H9 (cell line): ENCODE data around the gene NKIRAS1. TPM values are rescaled to one million over a fixed set of nuclear protein-coding genes. Genes with fewer than 3 reads are reported as not detected.

Experiments
- DNase-seq: peaks from one replicate; pipeline ENCODE4 v3.0.0-alpha.2; 2017
- H2AFZ ChIP-seq: one replicate; pipeline ENCODE4 v1.6.1; 2013; ENCODE audit warnings: mild to moderate bottlenecking, low read length, control low read depth, moderate library complexity
- H2AK5ac ChIP-seq: 2 replicates; pipeline ENCODE4 v1.6.1; 2013; ENCODE audit warnings: low read length, control low read depth, mixed read lengths; ENCODE audit not compliant: insufficient read length
- H2BK120ac ChIP-seq: one replicate; pipeline ENCODE4 v1.6.1; 2013; ENCODE audit warnings: low read depth, mild to moderate bottlenecking, low read length, control low read depth, inconsistent platforms; ENCODE audit not compliant: poor library complexity, severe bottlenecking
- H2BK12ac ChIP-seq: 2 replicates; pipeline ENCODE4 v1.6.1; 2013; ENCODE audit warnings: low read length, control low read depth, mixed read lengths, low read depth; ENCODE audit not compliant: insufficient read length
- H2BK15ac ChIP-seq: 2 replicates; pipeline ENCODE4 v1.6.1; 2013; ENCODE audit warnings: low read depth, low read length, control low read depth
- H2BK20ac ChIP-seq: one replicate; pipeline ENCODE4 v1.6.1; 2013; ENCODE audit warnings: low read depth, mild to moderate bottlenecking, low read length, control low read depth, inconsistent platforms; ENCODE audit not compliant: poor library complexity, severe bottlenecking
- H2BK5ac ChIP-seq: 2 replicates; pipeline ENCODE4 v1.6.1; 2013; ENCODE audit warnings: low read length, control low read depth, mixed read lengths; ENCODE audit not compliant: insufficient read length
- H3K14ac ChIP-seq: 2 replicates; pipeline ENCODE4 v1.6.1; 2013; ENCODE audit warnings: low read length, control low read depth; ENCODE audit not compliant: insufficient read depth
- H3K18ac ChIP-seq: 2 replicates; pipeline ENCODE4 v1.6.1; 2013; ENCODE audit warnings: low read depth, mild to moderate bottlenecking, mixed read lengths, low read length, control low read depth; ENCODE audit not compliant: insufficient read length
- H3K23ac ChIP-seq: 2 replicates; pipeline ENCODE4 v1.6.1; 2013; ENCODE audit warnings: low read length, control low read depth, mixed read lengths, low read depth; ENCODE audit not compliant: insufficient read length
- H3K23me2 ChIP-seq: 2 replicates; pipeline ENCODE4 v1.6.1; 2013; ENCODE audit warnings: low read depth, mild to moderate bottlenecking, mixed read lengths, low read length, control low read depth; ENCODE audit not compliant: insufficient read length, poor library complexity, severe bottlenecking
- H3K27ac ChIP-seq: 2 replicates; pipeline ENCODE4 v1.5.1; 2013; ENCODE audit warnings: low read length, control low read depth, mixed read lengths, low read depth; ENCODE audit not compliant: insufficient read length
- H3K27me3 ChIP-seq: 2 replicates; pipeline ENCODE4 v1.6.1; 2013; ENCODE audit warnings: low read length, control low read depth, inconsistent platforms; ENCODE audit not compliant: insufficient read depth
- H3K4ac ChIP-seq: 2 replicates; pipeline ENCODE4 v1.6.1; 2013; ENCODE audit warnings: low read depth, mild to moderate bottlenecking, control low read depth, inconsistent platforms, low read length, moderate library complexity
- H3K4me1 ChIP-seq: 2 replicates; pipeline ENCODE4 v1.6.1; 2013; ENCODE audit warnings: low read length, control low read depth, inconsistent platforms; ENCODE audit not compliant: insufficient read depth
- H3K4me2 ChIP-seq: 2 replicates; pipeline ENCODE4 v1.6.1; 2013; ENCODE audit warnings: low read length, control low read depth, mixed read lengths; ENCODE audit not compliant: insufficient read length, insufficient read depth
- H3K56ac ChIP-seq: 2 replicates; pipeline ENCODE4 v1.6.1; 2013; ENCODE audit warnings: low read depth, mild to moderate bottlenecking, mixed read lengths, low read length, control low read depth; ENCODE audit not compliant: insufficient read length
- H3K79me1 ChIP-seq: 2 replicates; pipeline ENCODE4 v1.6.1; 2013; ENCODE audit warnings: low read depth, mild to moderate bottlenecking, moderate library complexity, low read length, control low read depth, inconsistent platforms; ENCODE audit not compliant: insufficient read depth, poor library complexity, severe bottlenecking
- H3K79me2 ChIP-seq: 2 replicates; pipeline ENCODE4 v1.6.1; 2013; ENCODE audit warnings: low read length, control low read depth, inconsistent platforms; ENCODE audit not compliant: insufficient read depth
- H3K9ac ChIP-seq: 2 replicates; pipeline ENCODE4 v1.6.1; 2013; ENCODE audit warnings: low read length, control low read depth, mixed read lengths; ENCODE audit not compliant: insufficient read length; ENCODE audit errors: extremely low read depth
- H3K9me3 ChIP-seq: one replicate; pipeline ENCODE4 v1.6.1; 2013; ENCODE audit warnings: low read depth, low read length, inconsistent platforms; ENCODE audit not compliant: control insufficient read depth
- H3T11ph ChIP-seq: one replicate; pipeline ENCODE4 v1.6.1; 2013; ENCODE audit warnings: mild to moderate bottlenecking, low read length, control low read depth, inconsistent platforms
- H4K20me1 ChIP-seq: one replicate; pipeline ENCODE4 v1.6.1; 2013; ENCODE audit not compliant: control insufficient read depth, insufficient read length, insufficient read depth
- H4K5ac ChIP-seq: 2 replicates; pipeline ENCODE4 v1.6.1; 2013; ENCODE audit warnings: low read depth, mild to moderate bottlenecking, mixed read lengths, low read length, control low read depth; ENCODE audit not compliant: insufficient read length
- H4K8ac ChIP-seq: replicated peaks from 2 replicates; pipeline ENCODE4 v1.6.1; 2013; ENCODE audit warnings: low read length, control low read depth, mixed read lengths, low read depth; ENCODE audit not compliant: insufficient read length
- H4K91ac ChIP-seq: 2 replicates; pipeline ENCODE4 v1.6.1; 2013; ENCODE audit warnings: low read depth, mild to moderate bottlenecking, moderate library complexity, mixed read lengths, low read length, control low read depth; ENCODE audit not compliant: insufficient read length
- H3K27ac Mint-ChIP-seq, 3 experiments: 2 replicates in 2 of 3; 3 replicates in 1 of 3; pipeline ENCODE4 v1.8.0; 2020 to 2021; ENCODE audit warnings: mixed read lengths in 3 of 3, mild to moderate bottlenecking in 1 of 3, moderate library complexity in 1 of 3
- H3K27me3 Mint-ChIP-seq: 2 replicates; pipeline ENCODE4 v1.8.0; 2021; ENCODE audit warnings: low read depth, mild to moderate bottlenecking, moderate library complexity, mixed read lengths
- H3K36me3 Mint-ChIP-seq, 3 experiments: 2 replicates in 2 of 3; 3 replicates in 1 of 3; pipeline ENCODE4 v1.8.0; 2020 to 2021; ENCODE audit warnings: low read depth in 3 of 3, mixed read lengths in 3 of 3; ENCODE audit not compliant: insufficient read depth in 1 of 3
- H3K4me1 Mint-ChIP-seq, 2 experiments: 2 replicates each; pipeline ENCODE4 v1.8.0; 2020; ENCODE audit warnings: mixed read lengths in 2 of 2
- H3K4me3 Mint-ChIP-seq, 2 experiments: 2 replicates in 1 of 2; 3 replicates in 1 of 2; pipeline ENCODE4 v1.8.0; 2020 to 2021; ENCODE audit warnings: mild to moderate bottlenecking in 2 of 2, mixed read lengths in 2 of 2, moderate library complexity in 1 of 2
- H3K9me3 Mint-ChIP-seq, 2 experiments: 2 replicates in 1 of 2; 3 replicates in 1 of 2; pipeline ENCODE4 v1.8.0; 2020; ENCODE audit warnings: mild to moderate bottlenecking in 2 of 2, mixed read lengths in 2 of 2, moderate library complexity in 1 of 2
- CTCF ChIP-seq: fragments of 200-600 bp; sonication (generic); conservative IDR thresholded peaks from 3 replicates; pipeline ENCODE4 v1.8.0; 2021; ENCODE audit warnings: antibody characterized with exemption, mild to moderate bottlenecking
- WGBS: extraction: QIAGEN DNeasy Blood & Tissue Kit; methylation state at CpG from one replicate; pipeline ENCODE4 v1.1.7; 2013; ENCODE audit warnings: missing lambda C conversion rate, low lambda C conversion rate, mixed read lengths; ENCODE audit not compliant: insufficient read length; ENCODE audit errors: extremely low coverage; 5-methylcytosine and 5-hydroxymethylcytosine counted together
- total RNA-seq: library from RNA; stranded (reverse); gene quantifications from 2 replicates; pipeline ENCODE4 v1.2.1, GENCODE V29; 2021

NKIRAS1 gene
- total RNA-seq, 1 experiment from 2014 or later: 6.1 TPM

GRCh38 chr3:23869977-23870662 lies 46.7 kb downstream of the NKIRAS1 start:
- Mint-ChIP-seq H3K4me3 (no peak overlapping the region), H3K4me1 (peaks cover 31 to 37% of the 10 kb centered on the region in 2 experiments), H3K27me3 (no peaks in the 10 kb centered on the region), H3K27ac (no peak overlapping the region), H3K9me3 (0 out of 5 replicates have a peak, but pooled peaks cover 0 to 4% of the 10 kb centered on the region in 2 experiments), H3K36me3 (peaks cover 6 to 10% (median 8%) of the 10 kb centered on the region in 3 experiments; a peak in 6 of 7 replicates)
- no peak overlapping the region for H3K18ac ChIP-seq
- DNase-seq: no peak
- H3K23ac ChIP-seq: no peak overlapping the region
- no peak overlapping the region for H2AK5ac ChIP-seq
- no peak overlapping the region for H3K56ac ChIP-seq
- no peak overlapping the region for H3K14ac ChIP-seq
- H4K8ac ChIP-seq: no peak overlapping the region
- no peak overlapping the region for H2BK12ac ChIP-seq
- no peak overlapping the region for H3K9ac ChIP-seq
- no peak for TF ChIP-seq CTCF
- no peak overlapping the region for H3K4ac ChIP-seq
- H3K4me2 ChIP-seq: no peak overlapping the region
- H4K5ac ChIP-seq: no peak overlapping the region
- no peaks in the 10 kb centered on the region for H3K27me3 ChIP-seq
- H3K79me2 ChIP-seq: peaks cover 2% of the 10 kb centered on the region; the same call in 1 of the 2 replicates
- peaks cover 11% of the 10 kb centered on the region; the same call in 1 of the 2 replicates for H3K4me1 ChIP-seq
- H2BK120ac ChIP-seq: no peak overlapping the region
- H2BK5ac ChIP-seq: no peak overlapping the region
- no peak overlapping the region for H2AFZ ChIP-seq
- H4K91ac ChIP-seq: no peak overlapping the region
- no peaks in the 10 kb centered on the region for H4K20me1 ChIP-seq
- H3K27ac ChIP-seq: no peak overlapping the region
- H2BK15ac ChIP-seq: no peak overlapping the region
- WGBS: no CpG with 5 or more reads among the region's 4 CpGs
- H3K23me2 ChIP-seq: no peaks in the 10 kb centered on the region
- H2BK20ac ChIP-seq: no peak overlapping the region
- peaks cover 5% of the 10 kb centered on the region for H3K79me1 ChIP-seq
- no peaks in the 10 kb centered on the region for H3K9me3 ChIP-seq
- H3T11ph ChIP-seq: no peak overlapping the region
